K562 (cell line): Measurements from ENCODE around the gene GNAL. TPM values are rescaled to one million over a fixed set of nuclear protein-coding genes. Genes with fewer than 3 reads are reported as not detected.

ENCODE experiments used
- ATF3 ChIP-seq, 2 experiments: fragments of 450-650 bp in 1 of 2; sonication (generic) in 1 of 2; formaldehyde crosslinking in 1 of 2; IDR thresholded peaks in 1 of 2; conservative IDR thresholded peaks in 1 of 2; 2 replicates each; pipeline versions ENCODE4 v1.6.1 to v1.8.1; 2016 to 2023; ENCODE audit warnings: mild to moderate bottlenecking in 2 of 2, moderate library complexity in 2 of 2, inconsistent platforms in 1 of 2, missing genetic modification reagents in 1 of 2
- E2F6 ChIP-seq, 2 experiments: IDR thresholded peaks; 2 replicates each; pipeline ENCODE4 v1.6.1; 2011; ENCODE audit warnings: borderline replicate concordance in 1 of 2, control low read depth in 1 of 2, low read depth in 1 of 2, low read length in 1 of 2, mild to moderate bottlenecking in 1 of 2, mixed read lengths in 1 of 2, moderate library complexity in 1 of 2; ENCODE audit not compliant: insufficient read depth in 1 of 2, insufficient read length in 1 of 2, poor library complexity in 1 of 2, severe bottlenecking in 1 of 2; ENCODE audit errors: extremely low read depth in 1 of 2
- HDAC2 ChIP-seq: fragments of 450-650 bp; IDR thresholded peaks from 2 replicates; pipeline ENCODE4 v1.6.1; 2016; ENCODE audit warnings: mild to moderate bottlenecking
- NEUROD1 ChIP-seq: fragments of 150-350 bp; IDR thresholded peaks from 2 replicates; pipeline ENCODE4 v1.6.1; 2014; ENCODE audit warnings: borderline replicate concordance, low read length, low read depth; ENCODE audit not compliant: partially characterized antibody
- NONO ChIP-seq, 2 experiments: fragments of 200-400 bp in 1 of 2; fragments of 450-650 bp in 1 of 2; formaldehyde crosslinking in 1 of 2; IDR thresholded peaks; 2 replicates each; pipeline ENCODE4 v1.6.1; 2017; ENCODE audit warnings: low read depth in 2 of 2, mild to moderate bottlenecking in 2 of 2, moderate library complexity in 2 of 2, low read length in 1 of 2
- PHB2 ChIP-seq: fragments of 450-650 bp; IDR thresholded peaks from 2 replicates; pipeline ENCODE4 v1.6.1; 2017; ENCODE audit warnings: low read depth
- PHF20 ChIP-seq: fragments of 450-650 bp; IDR thresholded peaks from 2 replicates; pipeline ENCODE4 v1.6.1; 2018; ENCODE audit not compliant: partially characterized antibody
- RB1 ChIP-seq: fragments of 450-650 bp; IDR thresholded peaks from 2 replicates; pipeline ENCODE4 v1.6.1; 2017; ENCODE audit warnings: low read depth, mild to moderate bottlenecking
- SMC3 ChIP-seq: conservative IDR thresholded peaks from 2 replicates; pipeline ENCODE4 v1.6.1; 2011; ENCODE audit warnings: low read depth, low read length, improper control_type of control experiment; ENCODE audit not compliant: insufficient read depth
- ZFP36 ChIP-seq: fragments of 150-350 bp; IDR thresholded peaks from 2 replicates; pipeline ENCODE4 v1.6.1; 2018; ENCODE audit warnings: low read length, low read depth; ENCODE audit not compliant: partially characterized antibody
- polyA plus RNA-seq, 8 experiments: library from polyadenylated mRNA; depleted of rRNA in 4 of 8; stranded (reverse) in 5 of 8; unstranded in 3 of 8; fragments of >200 nt; fragmentation: Nextera tagmentation in 2 of 8; fragmentation: Illumina TruSeq in 1 of 8; extraction: Ambion mirVana in 2 of 8; extraction: Trizol in 1 of 8; gene quantifications; 2 replicates each; pipeline versions ENCODE4 v1.2.1 to v1.2.3, GENCODE V29; 2011 to 2014; ENCODE audit warnings: inconsistent platforms in 1 of 8, missing spikeins in 1 of 8
- total RNA-seq, 7 experiments: library from RNA; depleted of rRNA in 6 of 7; stranded (reverse); fragments of >200 nt in 6 of 7; fragmentation: Illumina TruSeq in 2 of 7; extraction: Trizol in 2 of 7; gene quantifications; 2 replicates each; pipeline versions ENCODE4 v1.2.1 to v1.2.3, GENCODE V29; 2011 to 2021; ENCODE audit warnings: low replicate concordance in 1 of 7
- TF ChIP-seq, protein P1 (sequence below), 2 experiments: fragments of 450-650 bp; formaldehyde crosslinking in 1 of 2; IDR thresholded peaks; 2 replicates each; pipeline versions ENCODE4 v1.4.0 to v1.6.1; 2014 to 2020; ENCODE audit warnings: mild to moderate bottlenecking in 2 of 2, borderline replicate concordance in 1 of 2, low read depth in 1 of 2

Gene GNAL
- total and polyA plus RNA-seq, 9 of the 15 experiments (the other 6 are each of a cell fraction or from before 2014, with no cell fraction given): under 0.01 to 0.10 (median 0.01) TPM; not detected in 5

DNA sequence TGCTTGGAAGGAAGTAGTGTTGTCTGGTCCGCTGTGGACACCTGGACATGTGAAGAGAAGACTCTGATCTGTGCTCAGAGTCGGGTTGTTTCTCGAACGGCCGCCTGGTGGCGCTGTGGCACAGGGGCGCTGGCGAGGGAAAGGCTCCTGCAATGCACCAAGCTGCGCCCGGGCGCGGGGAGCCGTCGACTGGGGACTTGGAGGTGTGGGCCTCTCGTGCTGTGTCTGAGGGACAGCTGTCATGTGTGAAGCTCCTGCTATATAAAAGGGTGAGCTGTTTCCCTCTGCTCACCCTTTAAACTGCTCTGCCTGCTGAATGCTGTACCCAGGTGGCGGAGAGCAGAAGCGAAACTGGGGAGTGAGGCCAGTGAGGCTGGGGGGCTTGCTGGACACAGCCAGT is 44.0 kb downstream of the GNAL start (continued):
- TF ChIP-seq ATF3 (IDR thresholded peaks at IDR 0.05): no peak
- TF ChIP-seq ATF3 (CRISPR knock-in tag; conservative IDR thresholded peaks at IDR 0.05): no peak
- TF ChIP-seq NEUROD1: no peak
- peak; percentile 17 for TF ChIP-seq ZFP36
- TF ChIP-seq, protein P1, sequence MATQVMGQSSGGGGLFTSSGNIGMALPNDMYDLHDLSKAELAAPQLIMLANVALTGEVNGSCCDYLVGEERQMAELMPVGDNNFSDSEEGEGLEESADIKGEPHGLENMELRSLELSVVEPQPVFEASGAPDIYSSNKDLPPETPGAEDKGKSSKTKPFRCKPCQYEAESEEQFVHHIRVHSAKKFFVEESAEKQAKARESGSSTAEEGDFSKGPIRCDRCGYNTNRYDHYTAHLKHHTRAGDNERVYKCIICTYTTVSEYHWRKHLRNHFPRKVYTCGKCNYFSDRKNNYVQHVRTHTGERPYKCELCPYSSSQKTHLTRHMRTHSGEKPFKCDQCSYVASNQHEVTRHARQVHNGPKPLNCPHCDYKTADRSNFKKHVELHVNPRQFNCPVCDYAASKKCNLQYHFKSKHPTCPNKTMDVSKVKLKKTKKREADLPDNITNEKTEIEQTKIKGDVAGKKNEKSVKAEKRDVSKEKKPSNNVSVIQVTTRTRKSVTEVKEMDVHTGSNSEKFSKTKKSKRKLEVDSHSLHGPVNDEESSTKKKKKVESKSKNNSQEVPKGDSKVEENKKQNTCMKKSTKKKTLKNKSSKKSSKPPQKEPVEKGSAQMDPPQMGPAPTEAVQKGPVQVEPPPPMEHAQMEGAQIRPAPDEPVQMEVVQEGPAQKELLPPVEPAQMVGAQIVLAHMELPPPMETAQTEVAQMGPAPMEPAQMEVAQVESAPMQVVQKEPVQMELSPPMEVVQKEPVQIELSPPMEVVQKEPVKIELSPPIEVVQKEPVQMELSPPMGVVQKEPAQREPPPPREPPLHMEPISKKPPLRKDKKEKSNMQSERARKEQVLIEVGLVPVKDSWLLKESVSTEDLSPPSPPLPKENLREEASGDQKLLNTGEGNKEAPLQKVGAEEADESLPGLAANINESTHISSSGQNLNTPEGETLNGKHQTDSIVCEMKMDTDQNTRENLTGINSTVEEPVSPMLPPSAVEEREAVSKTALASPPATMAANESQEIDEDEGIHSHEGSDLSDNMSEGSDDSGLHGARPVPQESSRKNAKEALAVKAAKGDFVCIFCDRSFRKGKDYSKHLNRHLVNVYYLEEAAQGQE (IDR thresholded peaks at IDR 0.05; ENCODE audit: borderline replicate concordance): peak; percentile 87
- TF ChIP-seq, protein P1 (CRISPR knock-in tag; IDR thresholded peaks at IDR 0.05; ENCODE audit: low read depth): no peak
- TF ChIP-seq RB1: peak; percentile 45; the same call in 1 of the 2 replicates
- peak; percentile 39 to 76 for TF ChIP-seq E2F6 (IDR thresholded peaks at IDR 0.05; ENCODE audit: borderline replicate concordance in 1 of 2, extremely low read depth in 1 of 2, insufficient read depth in 1 of 2, insufficient read length in 1 of 2, low read depth in 1 of 2, low read length in 1 of 2, poor library complexity in 1 of 2, severe bottlenecking in 1 of 2)
- TF ChIP-seq PHB2: no peak
- TF ChIP-seq HDAC2: no peak
- no peak for TF ChIP-seq PHF20
- no peak for TF ChIP-seq NONO (IDR thresholded peaks at IDR 0.05; ENCODE audit: low read depth in 2 of 2, low read length in 1 of 2)
- peak; percentile 86 for TF ChIP-seq SMC3
